Measurements from ENCODE around the gene SUFU.

DNA sequence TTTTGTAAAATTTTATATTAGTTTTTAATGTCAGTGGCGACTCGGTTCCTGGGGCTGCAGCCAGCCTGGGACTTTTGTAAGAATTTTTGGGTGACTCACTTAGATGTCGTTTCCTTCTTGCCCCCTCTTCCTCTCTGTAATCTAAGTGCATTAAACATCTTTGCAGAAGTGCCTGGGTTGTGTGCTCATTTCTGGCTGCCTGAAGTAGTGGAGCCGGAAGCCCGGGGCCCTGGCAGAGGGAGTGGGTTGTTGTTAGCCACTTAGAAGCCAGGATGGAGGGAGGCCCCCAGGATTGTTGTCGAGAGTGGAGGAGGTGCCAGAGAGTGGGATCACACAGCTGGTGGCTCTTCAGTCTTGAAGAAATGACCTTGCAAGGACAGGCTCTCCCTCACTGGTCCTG lies 129.5 kb downstream of the SUFU start:
- TF ChIP-seq, protein P1, sequence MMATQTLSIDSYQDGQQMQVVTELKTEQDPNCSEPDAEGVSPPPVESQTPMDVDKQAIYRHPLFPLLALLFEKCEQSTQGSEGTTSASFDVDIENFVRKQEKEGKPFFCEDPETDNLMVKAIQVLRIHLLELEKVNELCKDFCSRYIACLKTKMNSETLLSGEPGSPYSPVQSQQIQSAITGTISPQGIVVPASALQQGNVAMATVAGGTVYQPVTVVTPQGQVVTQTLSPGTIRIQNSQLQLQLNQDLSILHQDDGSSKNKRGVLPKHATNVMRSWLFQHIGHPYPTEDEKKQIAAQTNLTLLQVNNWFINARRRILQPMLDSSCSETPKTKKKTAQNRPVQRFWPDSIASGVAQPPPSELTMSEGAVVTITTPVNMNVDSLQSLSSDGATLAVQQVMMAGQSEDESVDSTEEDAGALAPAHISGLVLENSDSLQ (IDR thresholded peaks at IDR 0.05): no peak
- TF ChIP-seq L3MBTL2 (conservative IDR thresholded peaks at IDR 0.05) (no peak), SP1 (IDR thresholded peaks at IDR 0.05) (no peak), ARNT (IDR thresholded peaks at IDR 0.05) (no peak)
